GM23338 (cell line): ENCODE results near the gene MCM3AP. TPM values are rescaled to one million over a fixed set of nuclear protein-coding genes. Genes with fewer than 3 reads are reported as not detected.

Experiments
- ATAC-seq: fragments of 200-7000 bp; cut with Tn5 transposase; 3 replicates; pipeline ENCODE4 v1.9.1; 2020
- DNase-seq: peaks from one replicate; pipeline ENCODE4 v3.0.0-alpha.2; 2015; ENCODE audit warnings: low spot score
- H2AFZ ChIP-seq: fragments of 200-600 bp; sonication (generic); 2 replicates; pipeline ENCODE4 v1.8.0; 2016; ENCODE audit warnings: antibody characterized with exemption, mild to moderate bottlenecking, moderate library complexity
- H3F3A ChIP-seq: fragments of 200-600 bp; sonication (generic); replicated peaks from 2 replicates; pipeline ENCODE4 v1.8.0; 2017; ENCODE audit warnings: antibody characterized with exemption, mixed run types, low read depth
- H3K27ac ChIP-seq: fragments of 200-600 bp; sonication (generic); 2 replicates; pipeline ENCODE4 v1.6.1; 2016; ENCODE audit warnings: low read depth
- H3K27me3 ChIP-seq: fragments of 200-600 bp; sonication (generic); 2 replicates; pipeline ENCODE4 v1.8.0; 2016; ENCODE audit warnings: mild to moderate bottlenecking, mixed run types, moderate library complexity; ENCODE audit not compliant: insufficient read depth
- H3K36me3 ChIP-seq: fragments of 200-600 bp; sonication (generic); 2 replicates; pipeline ENCODE4 v1.8.0; 2016; ENCODE audit warnings: mild to moderate bottlenecking; ENCODE audit not compliant: insufficient read depth
- H3K4me1 ChIP-seq: fragments of 200-600 bp; sonication (generic); 2 replicates; pipeline ENCODE4 v1.8.0; 2016; ENCODE audit warnings: mild to moderate bottlenecking, moderate library complexity; ENCODE audit not compliant: insufficient read depth
- H3K4me2 ChIP-seq: fragments of 200-600 bp; sonication (generic); 2 replicates; pipeline ENCODE4 v1.7.1; 2017; ENCODE audit warnings: mixed run types
- H3K4me3 ChIP-seq: fragments of 200-600 bp; sonication (generic); 2 replicates; pipeline ENCODE4 v1.6.1; 2016; ENCODE audit warnings: mixed run types
- H3K79me2 ChIP-seq: fragments of 200-600 bp; sonication (generic); replicated peaks from 2 replicates; pipeline ENCODE4 v1.8.0; 2017; ENCODE audit warnings: mild to moderate bottlenecking; ENCODE audit not compliant: insufficient read depth
- H3K9me2 ChIP-seq: fragments of 200-600 bp; sonication (generic); 2 replicates; pipeline ENCODE4 v1.8.0; 2017; ENCODE audit not compliant: insufficient read depth
- H4K20me1 ChIP-seq: fragments of 200-600 bp; sonication (generic); replicated peaks from 2 replicates; pipeline ENCODE4 v1.8.0; 2017; ENCODE audit warnings: mild to moderate bottlenecking; ENCODE audit not compliant: insufficient read depth
- H3K27ac Mint-ChIP-seq: 2 replicates; pipeline ENCODE4 v1.8.0; 2020; ENCODE audit warnings: inconsistent platforms, mild to moderate bottlenecking, moderate library complexity, mixed read lengths
- H3K27me3 Mint-ChIP-seq: 3 replicates; pipeline ENCODE4 v1.8.0; 2022; ENCODE audit warnings: low read depth, mild to moderate bottlenecking, moderate library complexity, mixed read lengths, inconsistent platforms; ENCODE audit not compliant: insufficient read depth, poor library complexity
- H3K36me3 Mint-ChIP-seq: 3 replicates; pipeline ENCODE4 v1.8.0; 2021; ENCODE audit warnings: low read depth, mild to moderate bottlenecking, inconsistent platforms, moderate library complexity, mixed read lengths
- H3K4me1 Mint-ChIP-seq: 3 replicates; pipeline ENCODE4 v1.8.0; 2020; ENCODE audit warnings: mild to moderate bottlenecking, inconsistent platforms, mixed read lengths
- H3K4me3 Mint-ChIP-seq: 3 replicates; pipeline ENCODE4 v1.8.0; 2021; ENCODE audit warnings: moderate library complexity, mild to moderate bottlenecking, inconsistent platforms, mixed read lengths
- H3K9me3 Mint-ChIP-seq: 3 replicates; pipeline ENCODE4 v1.8.0; 2020; ENCODE audit warnings: moderate library complexity, mild to moderate bottlenecking, inconsistent platforms, mixed read lengths
- CTCF ChIP-seq, 2 experiments: fragments of 200-600 bp in 1 of 2; sonication (generic) in 1 of 2; conservative IDR thresholded peaks; 2 replicates each; pipeline versions ENCODE4 v1.5.1 to v1.6.1; 2016 to 2017; ENCODE audit warnings: antibody characterized with exemption in 2 of 2, low read depth in 2 of 2, mild to moderate bottlenecking in 2 of 2, moderate library complexity in 1 of 2
- JUNB ChIP-seq: IDR thresholded peaks from one replicate; pipeline ENCODE4 v1.6.1; 2016; ENCODE audit warnings: antibody characterized with exemption; ENCODE audit not compliant: unreplicated experiment
- NANOG ChIP-seq: IDR thresholded peaks from 2 replicates; pipeline ENCODE4 v1.6.1; 2016; ENCODE audit warnings: antibody characterized with exemption, borderline replicate concordance
- REST ChIP-seq: IDR thresholded peaks from one replicate; pipeline ENCODE4 v1.6.1; 2018; ENCODE audit warnings: antibody characterized with exemption; ENCODE audit not compliant: unreplicated experiment
- ZNF114 ChIP-seq: fragments of 250-450 bp; sonication (Bioruptor Pico); IDR thresholded peaks from 2 replicates; pipeline ENCODE4 v1.5.0; 2020; ENCODE audit warnings: mild to moderate bottlenecking, moderate library complexity
- ZNF331 ChIP-seq: fragments of 250-450 bp; sonication (Bioruptor Pico); IDR thresholded peaks from 2 replicates; pipeline ENCODE4 v1.5.0; 2020; ENCODE audit warnings: low read depth, mild to moderate bottlenecking, moderate library complexity
- polyA plus RNA-seq: library from polyadenylated mRNA; unstranded; fragments of >200 nt; fragmentation: Nextera tagmentation; extraction: Ambion mirVana; gene quantifications from 2 replicates; pipeline ENCODE4 v1.2.1, GENCODE V29; 2016
- total RNA-seq: library from RNA; depleted of rRNA; stranded (reverse); fragments of >200 nt; shearing (Covaris generic); gene quantifications from 2 replicates; pipeline ENCODE4 v1.2.3, GENCODE V29; 2014

Gene MCM3AP
- total and polyA plus RNA-seq, 2 experiments from 2014 or later, result 39.2 to 123 TPM

- no peak for TF ChIP-seq REST
- TF ChIP-seq CTCF (conservative IDR thresholded peaks at IDR 0.05; ENCODE audit: low read depth in 2 of 2), result no peak
- no peak for TF ChIP-seq JUNB
Measured at GRCh38 chr21:46213620-46214286, 71.7 kb downstream of the MCM3AP start (continued).

GRCh38 chr21:46212721-46213484 lies 72.5 kb downstream of the MCM3AP start:
- Histone ChIP-seq H3K36me3 (peaks cover 9% of the 10 kb centered on the region; the same call in 1 of the 2 replicates), H3K4me1 (no peaks in the 10 kb centered on the region), H3K27me3 (no peaks in the 10 kb centered on the region), H3K27ac (no peak overlapping the region), H3K79me2 (peaks cover 17% of the 10 kb centered on the region; the same call in 1 of the 2 replicates), H3K9me2 (no peaks in the 10 kb centered on the region), H4K20me1 (peaks cover 3% of the 10 kb centered on the region), H3K4me2 (no peak overlapping the region), H2AFZ (no peak overlapping the region), H3F3A (no peaks in the 10 kb centered on the region), H3K4me3 (no peak overlapping the region)
- Mint-ChIP-seq H3K9me3 (no peaks in the 10 kb centered on the region), H3K4me1 (no peaks in the 10 kb centered on the region; the same call in 2 of the 3 replicates), H3K4me3 (no peak overlapping the region), H3K27ac (no peak overlapping the region), H3K36me3 (peaks cover 18% of the 10 kb centered on the region), H3K27me3 (peaks cover 8% of the 10 kb centered on the region)
- DNase-seq (no peak), ATAC-seq (no peak)
- TF ChIP-seq ZNF331 (CRISPR knock-in tag) (no peak), NANOG (no peak), ZNF114 (CRISPR knock-in tag) (no peak), REST (no peak)
